ENCODE data around the gene MCU. TPM values are rescaled to one million over a fixed set of nuclear protein-coding genes. Genes with fewer than 3 reads are reported as not detected.
"Not testable (repeated sequence)": the region's sequence is repeated elsewhere in the genome, so short reads cannot be mapped to it uniquely, and the experiment has no call there.

MCU gene
- polyA plus RNA-seq, 4 donors = 43.3 to 70.4 (median 48.7) TPM

- peaks cover 0 to 9% (median 4%) of the 10 kb centered on the region in 3 donors for H3K36me3 ChIP-seq (ENCODE audit: control insufficient read depth in 3 of 3, insufficient read depth in 2 of 3, low read depth in 1 of 3, low read length in 3 of 3)
- no peak overlapping the region for H3K4me3 ChIP-seq (ENCODE audit: low read depth in 1 of 3, low read length in 3 of 3)
- DNase-seq = no peak
- 93 to 97% (median 96%) methylated on average over 8 of the region's 8 CpGs for WGBS, 3 donors
- no peak overlapping the region for H3K27ac ChIP-seq (ENCODE audit: low read depth in 1 of 3, low read length in 2 of 3)
- FAIRE-seq = no peak
- H3K4me1 ChIP-seq (ENCODE audit: control insufficient read depth in 3 of 3, insufficient read depth in 2 of 3, low read depth in 1 of 3, low read length in 2 of 3) = no peaks in the 10 kb centered on the region
- H3K27me3 ChIP-seq (ENCODE audit: control insufficient read depth in 3 of 3, insufficient read depth in 3 of 3, low read length in 3 of 3) = no peaks in the 10 kb centered on the region
- no peaks in the 10 kb centered on the region for H3K9me3 ChIP-seq (ENCODE audit: control insufficient read depth in 2 of 2, insufficient read depth in 1 of 2, low read depth in 1 of 2, low read length in 1 of 2)
Observed at GRCh38 chr10:72747521-72747920, 55.6 kb downstream of the MCU start.

- Histone ChIP-seq H3K4me1 (ENCODE audit: control insufficient read depth in 3 of 3, insufficient read depth in 2 of 3, low read depth in 1 of 3, low read length in 2 of 3) (peaks cover 0 to 8% (median 2%) of the 10 kb centered on the region in 3 donors), H3K9me3 (ENCODE audit: control insufficient read depth in 2 of 2, insufficient read depth in 1 of 2, low read depth in 1 of 2, low read length in 1 of 2) (no peaks in the 10 kb centered on the region), H3K27ac (ENCODE audit: low read depth in 1 of 3, low read length in 2 of 3) (no peak overlapping the region), H3K4me3 (ENCODE audit: low read depth in 1 of 3, low read length in 3 of 3) (no peak overlapping the region), H3K27me3 (ENCODE audit: control insufficient read depth in 3 of 3, insufficient read depth in 3 of 3, low read length in 3 of 3) (no peaks in the 10 kb centered on the region), H3K36me3 (ENCODE audit: control insufficient read depth in 3 of 3, insufficient read depth in 2 of 3, low read depth in 1 of 3, low read length in 3 of 3) (peaks cover 0 to 5% (median 2%) of the 10 kb centered on the region in 3 donors)
- FAIRE-seq (no peak), DNase-seq (no peak)
- 79 to 89% (median 87%) methylated on average over 3 of the region's 3 CpGs for WGBS, 3 donors
Observed at GRCh38 chr10:72753760-72754231, 61.9 kb downstream of the MCU start.

- peaks cover 0 to 8% (median 4%) of the 10 kb centered on the region in 3 donors for H3K4me1 ChIP-seq (ENCODE audit: control insufficient read depth in 3 of 3, insufficient read depth in 2 of 3, low read depth in 1 of 3, low read length in 2 of 3)
- H3K4me3 ChIP-seq (ENCODE audit: low read depth in 1 of 3, low read length in 3 of 3) = no peak overlapping the region
- no peaks in the 10 kb centered on the region for H3K27me3 ChIP-seq (ENCODE audit: control insufficient read depth in 3 of 3, insufficient read depth in 3 of 3, low read length in 3 of 3)
- whole genome bisulfite sequencing, 3 donors = 93 to 100% (median 96%) methylated on average over 2 of the region's 2 CpGs
- H3K27ac ChIP-seq (ENCODE audit: low read depth in 1 of 3, low read length in 2 of 3) = no peak overlapping the region
- no peaks in the 10 kb centered on the region for H3K9me3 ChIP-seq (ENCODE audit: control insufficient read depth in 2 of 2, insufficient read depth in 1 of 2, low read depth in 1 of 2, low read length in 1 of 2)
- FAIRE-seq = no peak
- peaks cover 0 to 5% (median 2%) of the 10 kb centered on the region in 3 donors for H3K36me3 ChIP-seq (ENCODE audit: control insufficient read depth in 3 of 3, insufficient read depth in 2 of 3, low read depth in 1 of 3, low read length in 3 of 3)
- no peak for DNase-seq
Observed at GRCh38 chr10:72754275-72755032, 62.5 kb downstream of the MCU start.

- Histone ChIP-seq H3K27me3 (ENCODE audit: control insufficient read depth in 3 of 3, insufficient read depth in 3 of 3, low read length in 3 of 3) (no peaks in the 10 kb centered on the region), H3K36me3 (ENCODE audit: control insufficient read depth in 3 of 3, insufficient read depth in 2 of 3, low read depth in 1 of 3, low read length in 3 of 3) (peaks cover 0 to 9% (median 0%) of the 10 kb centered on the region in 3 donors), H3K4me3 (ENCODE audit: low read depth in 1 of 3, low read length in 3 of 3) (no peak overlapping the region), H3K27ac (ENCODE audit: low read depth in 1 of 3, low read length in 2 of 3) (no peak overlapping the region), H3K4me1 (ENCODE audit: control insufficient read depth in 3 of 3, insufficient read depth in 2 of 3, low read depth in 1 of 3, low read length in 2 of 3) (peaks cover 0 to 14% (median 6%) of the 10 kb centered on the region in 3 donors), H3K9me3 (ENCODE audit: control insufficient read depth in 2 of 2, insufficient read depth in 1 of 2, low read depth in 1 of 2, low read length in 1 of 2) (no peaks in the 10 kb centered on the region)
- no peak for DNase-seq
- no peak for FAIRE-seq
- WGBS, 3 donors = 81 to 82% (median 82%) methylated on average over 7 of the region's 7 CpGs
Observed at GRCh38 chr10:72756674-72757385, 64.9 kb downstream of the MCU start.

- no peak for FAIRE-seq
- H3K4me1 ChIP-seq (ENCODE audit: control insufficient read depth in 3 of 3, insufficient read depth in 2 of 3, low read depth in 1 of 3, low read length in 2 of 3) = peaks cover 0 to 15% (median 6%) of the 10 kb centered on the region in 3 donors
- H3K27me3 ChIP-seq (ENCODE audit: control insufficient read depth in 3 of 3, insufficient read depth in 3 of 3, low read length in 3 of 3) = no peaks in the 10 kb centered on the region
- H3K4me3 ChIP-seq (ENCODE audit: low read depth in 1 of 3, low read length in 3 of 3) = no peak overlapping the region
- no peak overlapping the region for H3K27ac ChIP-seq (ENCODE audit: low read depth in 1 of 3, low read length in 2 of 3)
- WGBS, 3 donors = 67 to 88% (median 73%) methylated on average over 2 of the region's 2 CpGs
- DNase-seq = no peak
- peaks cover 0 to 9% (median under 1%) of the 10 kb centered on the region in 3 donors for H3K36me3 ChIP-seq (ENCODE audit: control insufficient read depth in 3 of 3, insufficient read depth in 2 of 3, low read depth in 1 of 3, low read length in 3 of 3)
- H3K9me3 ChIP-seq (ENCODE audit: control insufficient read depth in 2 of 2, insufficient read depth in 1 of 2, low read depth in 1 of 2, low read length in 1 of 2) = no peaks in the 10 kb centered on the region
Observed at GRCh38 chr10:72757732-72758131, 65.8 kb downstream of the MCU start.

- not testable (repeated sequence) for DNase-seq; H3K36me3 ChIP-seq (ENCODE audit: control insufficient read depth in 3 of 3, insufficient read depth in 2 of 3, low read depth in 1 of 3, low read length in 3 of 3); H3K4me3 ChIP-seq (ENCODE audit: low read depth in 1 of 3, low read length in 3 of 3); FAIRE-seq; H3K27me3 ChIP-seq (ENCODE audit: control insufficient read depth in 3 of 3, insufficient read depth in 3 of 3, low read length in 3 of 3); H3K9me3 ChIP-seq (ENCODE audit: control insufficient read depth in 2 of 2, insufficient read depth in 1 of 2, low read depth in 1 of 2, low read length in 1 of 2); H3K27ac ChIP-seq (ENCODE audit: low read depth in 1 of 3, low read length in 2 of 3)
- H3K4me1 ChIP-seq (ENCODE audit: control insufficient read depth in 3 of 3, insufficient read depth in 2 of 3, low read depth in 1 of 3, low read length in 2 of 3) = peaks cover 0 to 15% (median 6%) of the 10 kb centered on the region in 3 donors
- 81 to 85% (median 84%) methylated on average over 10 of the region's 10 CpGs for WGBS, 3 donors
Observed at GRCh38 chr10:72758930-72759329, 67.0 kb downstream of the MCU start.

- H3K27ac ChIP-seq (ENCODE audit: low read depth in 1 of 3, low read length in 2 of 3) = no peak overlapping the region
- peaks cover 0 to 15% (median 4%) of the 10 kb centered on the region in 3 donors for H3K4me1 ChIP-seq (ENCODE audit: control insufficient read depth in 3 of 3, insufficient read depth in 2 of 3, low read depth in 1 of 3, low read length in 2 of 3)
- FAIRE-seq (no peak), DNase-seq (no peak)
- 50 to 60% (median 52%) methylated on average over 1 of the region's 1 CpG for WGBS, 3 donors
- H3K9me3 ChIP-seq (ENCODE audit: control insufficient read depth in 2 of 2, insufficient read depth in 1 of 2, low read depth in 1 of 2, low read length in 1 of 2) = no peaks in the 10 kb centered on the region
- H3K27me3 ChIP-seq (ENCODE audit: control insufficient read depth in 3 of 3, insufficient read depth in 3 of 3, low read length in 3 of 3) = no peaks in the 10 kb centered on the region
- peaks cover 2 to 8% (median 3%) of the 10 kb centered on the region in 3 donors for H3K36me3 ChIP-seq (ENCODE audit: control insufficient read depth in 3 of 3, insufficient read depth in 2 of 3, low read depth in 1 of 3, low read length in 3 of 3)
- no peak overlapping the region for H3K4me3 ChIP-seq (ENCODE audit: low read depth in 1 of 3, low read length in 3 of 3)
Observed at GRCh38 chr10:72759584-72759983, 67.6 kb downstream of the MCU start.

GRCh38 chr10:72761498-72761897 is 69.6 kb downstream of the MCU start:
- H3K9me3 ChIP-seq (ENCODE audit: control insufficient read depth in 2 of 2, insufficient read depth in 1 of 2, low read depth in 1 of 2, low read length in 1 of 2) = no peaks in the 10 kb centered on the region
- no peak overlapping the region for H3K4me3 ChIP-seq (ENCODE audit: low read depth in 1 of 3, low read length in 3 of 3)
- 95 to 100% (median 97%) methylated on average over 1 of the region's 1 CpG for WGBS, 3 donors
- peaks cover 2 to 10% (median 3%) of the 10 kb centered on the region in 3 donors for H3K36me3 ChIP-seq (ENCODE audit: control insufficient read depth in 3 of 3, insufficient read depth in 2 of 3, low read depth in 1 of 3, low read length in 3 of 3)
- DNase-seq (no peak), FAIRE-seq (no peak)
- no peaks in the 10 kb centered on the region for H3K27me3 ChIP-seq (ENCODE audit: control insufficient read depth in 3 of 3, insufficient read depth in 3 of 3, low read length in 3 of 3)
- no peak overlapping the region for H3K27ac ChIP-seq (ENCODE audit: low read depth in 1 of 3, low read length in 2 of 3)
- H3K4me1 ChIP-seq (ENCODE audit: control insufficient read depth in 3 of 3, insufficient read depth in 2 of 3, low read depth in 1 of 3, low read length in 2 of 3) = peaks cover 0 to 14% (median 4%) of the 10 kb centered on the region in 3 donors
